Superior temporal gyrus (tissue), 1 donor: ENCODE measurements around the gene PROSER3.
"Not testable (repeated sequence)": the region's sequence is repeated elsewhere in the genome, so short reads cannot be mapped to it uniquely, and the experiment has no call there.

Source experiments
- DNase-seq: peaks from one replicate; pipeline ENCODE4 v3.0.0-alpha.2; 2016; ENCODE audit errors: extremely low spot score

The PROSER3 gene

GRCh38 chr19:35792312-35792711 lies 34.3 kb downstream of the PROSER3 start:
- DNase-seq = no peak

- no peak for DNase-seq
Measured at GRCh38 chr19:35792888-35793287, 34.9 kb downstream of the PROSER3 start.

GRCh38 chr19:35793381-35794165 lies 35.6 kb downstream of the PROSER3 start:
- DNase-seq = no peak

- DNase-seq = not testable (repeated sequence)
Measured at GRCh38 chr19:35795564-35795963, 37.6 kb downstream of the PROSER3 start.

GRCh38 chr19:35796645-35797542 lies 38.9 kb downstream of the PROSER3 start:
- no peak for DNase-seq

GRCh38 chr19:35797663-35798062 lies 39.7 kb downstream of the PROSER3 start:
- peak; percentile 34 for DNase-seq

GRCh38 chr19:35801828-35802227 lies 43.9 kb downstream of the PROSER3 start:
- no peak for DNase-seq

GRCh38 chr19:35805526-35806102 lies 47.6 kb downstream of the PROSER3 start:
- DNase-seq = no peak

- DNase-seq = no peak
Measured at GRCh38 chr19:35806597-35806996, 48.6 kb downstream of the PROSER3 start.

GRCh38 chr19:35807633-35808032 lies 49.7 kb downstream of the PROSER3 start:
- no peak for DNase-seq

GRCh38 chr19:35811317-35812219 lies 53.6 kb downstream of the PROSER3 start:
- no peak for DNase-seq

GRCh38 chr19:35812220-35813042 lies 54.5 kb downstream of the PROSER3 start, which contains the start of gene PRODH2:
Gene PRODH2 (minus strand): TSS chr19:35812845. CDS start chr19:35812805, 40 bp downstream.
- DNase-seq = no peak

GRCh38 chr19:35813043-35813890 lies 55.3 kb downstream of the PROSER3 start:
- no peak for DNase-seq

GRCh38 chr19:35816262-35816661 lies 58.3 kb downstream of the PROSER3 start:
- DNase-seq = no peak

- DNase-seq = no peak
Measured at GRCh38 chr19:35816846-35817245, 58.9 kb downstream of the PROSER3 start.

- no peak for DNase-seq
Measured at GRCh38 chr19:35818445-35818844, 60.5 kb downstream of the PROSER3 start.
